T-cell (primary cell): ENCODE measurements around the gene CARS1. TPM values are rescaled to one million over a fixed set of nuclear protein-coding genes. Genes with fewer than 3 reads are reported as not detected.

Source experiments
- ATAC-seq, 4 experiments: fragments of 200-7000 bp in 3 of 4; fragments of 150-1000 bp in 1 of 4; cut with Tn5 transposase; replicated peaks in 1 of 4; 1 replicate in 3 of 4; 2 replicates in 1 of 4; pipeline ENCODE4 v1.10.0; 2021; ENCODE audit warnings: moderate library complexity in 3 of 4, mild to moderate bottlenecking in 2 of 4, moderate number of reproducible peaks in 1 of 4
- CTCF ChIA-PET, 2 donors: fragments of 300-600 bp; sonication (Branson Sonifier 250); formaldehyde crosslinking; loops; one replicate each; lab custom pipeline; 2022; ENCODE audit warnings: antibody characterized with exemption in 2 of 2; lab: Charles Lee
- POLR2A ChIA-PET, 2 donors: fragments of 300-600 bp; sonication (Branson Sonifier 250); formaldehyde crosslinking; loops; one replicate each; lab custom pipeline; 2022; ENCODE audit warnings: antibody characterized with exemption in 2 of 2; lab: Charles Lee
- DNase-seq, 35 experiments: peaks; one replicate each; pipeline versions ENCODE4 v3.0.0 to v3.0.0-alpha.2; 2013 to 2023
- H3K27ac ChIP-seq: one replicate; pipeline ENCODE4 v1.5.1; 2013; ENCODE audit warnings: low read length
- H3K27me3 ChIP-seq, 2 experiments: replicated peaks in 1 of 2; 1 replicate in 1 of 2; 2 replicates in 1 of 2; pipeline versions ENCODE4 v1.6.1 to v1.7.0; 2013; ENCODE audit warnings: low read length in 1 of 2, mixed read lengths in 1 of 2; ENCODE audit not compliant: control insufficient read depth in 2 of 2, insufficient read depth in 2 of 2; ENCODE audit errors: extremely low read depth in 1 of 2
- H3K36me3 ChIP-seq, 2 donors: 1 replicate in 1 of 2; 2 replicates in 1 of 2; pipeline versions ENCODE4 v1.6.1 to v1.7.0; 2013; ENCODE audit warnings: low read length in 1 of 2; ENCODE audit not compliant: control insufficient read depth in 2 of 2, insufficient read depth in 1 of 2; ENCODE audit errors: extremely low read depth in 1 of 2
- H3K4me1 ChIP-seq, 2 experiments: 1 replicate in 1 of 2; 2 replicates in 1 of 2; pipeline versions ENCODE4 v1.6.1 to v1.7.0; 2013; ENCODE audit warnings: low read length in 2 of 2, mixed read lengths in 1 of 2; ENCODE audit not compliant: insufficient read depth in 2 of 2, control insufficient read depth in 1 of 2; ENCODE audit errors: extremely low read depth in 1 of 2
- H3K4me3 ChIP-seq, 2 donors: 1 replicate in 1 of 2; 2 replicates in 1 of 2; pipeline versions ENCODE4 v1.5.1 to v1.7.0; 2013; ENCODE audit warnings: mild to moderate bottlenecking in 2 of 2, low read length in 1 of 2, moderate library complexity in 1 of 2; ENCODE audit not compliant: control insufficient read depth in 1 of 2; ENCODE audit errors: extremely low read depth in 1 of 2
- H3K9me3 ChIP-seq: 2 replicates; pipeline ENCODE4 v1.7.0; 2013
- H3K27ac Mint-ChIP-seq, 2 donors: one replicate each; pipeline ENCODE4 v1.8.0; 2020 to 2021; ENCODE audit warnings: mild to moderate bottlenecking in 2 of 2, mixed read lengths in 2 of 2
- H3K27me3 Mint-ChIP-seq, 2 donors: one replicate each; pipeline ENCODE4 v1.8.0; 2021 to 2022; ENCODE audit warnings: mixed read lengths in 2 of 2
- H3K36me3 Mint-ChIP-seq: one replicate; pipeline ENCODE4 v1.8.0; 2021; ENCODE audit warnings: mixed read lengths
- H3K4me1 Mint-ChIP-seq, 3 donors: one replicate each; pipeline ENCODE4 v1.8.0; 2020 to 2022; ENCODE audit warnings: mixed read lengths in 3 of 3, mild to moderate bottlenecking in 1 of 3
- H3K4me3 Mint-ChIP-seq, 3 donors: one replicate each; pipeline ENCODE4 v1.8.0; 2020 to 2022; ENCODE audit warnings: mild to moderate bottlenecking in 3 of 3, mixed read lengths in 3 of 3, moderate library complexity in 3 of 3
- H3K9me3 Mint-ChIP-seq, 3 donors: one replicate each; pipeline ENCODE4 v1.8.0; 2020 to 2022; ENCODE audit warnings: mixed read lengths in 3 of 3
- WGBS: methylation state at CpG from one replicate; pipeline ENCODE4 v1.1.5; 2013; ENCODE audit warnings: missing lambda C conversion rate; ENCODE audit not compliant: insufficient coverage; 5-methylcytosine and 5-hydroxymethylcytosine counted together
- total RNA-seq, 35 experiments: library from RNA in 6 of 35; stranded (reverse) in 6 of 35; fragments of 120-200 nt in 1 of 35; gene quantifications; one replicate each; pipeline versions ENCODE4 v1.2.1 to v1.2.4 and lab custom pipeline; 2013 to 2026

Gene CARS1
- total RNA-seq, 5 donors from 2014 or later (not counting 1 experiment from before 2014, with no cell fraction given) = 45.3 to 113 (median 109) TPM

DNA sequence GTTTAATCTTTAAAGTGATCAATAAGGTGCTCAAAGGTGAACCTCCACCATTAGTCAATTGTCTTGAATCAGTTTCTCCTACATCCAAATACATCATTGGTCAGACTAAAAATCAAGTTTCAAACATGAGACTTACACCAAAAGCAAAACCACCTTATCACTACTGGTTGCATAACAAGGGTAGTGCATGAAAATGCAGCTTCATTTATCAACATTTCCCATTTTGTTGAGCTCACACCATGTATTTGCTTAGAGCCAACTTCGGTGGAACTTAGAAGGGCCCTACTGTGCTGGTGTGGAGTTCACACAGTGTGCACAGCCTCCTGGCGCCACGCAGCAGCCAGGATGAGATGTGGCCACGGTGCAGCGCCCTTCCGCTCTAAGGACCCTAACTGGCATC is 104.9 kb downstream of the CARS1 start:
- Mint-ChIP-seq H3K4me3 (no peak overlapping the region), H3K27ac (peak overlapping the region in 1 of 2 donors; percentile 8), H3K4me1 (peaks cover 30 to 52% (median 51%) of the 10 kb centered on the region in 3 donors), H3K36me3 (peaks cover 78% of the 10 kb centered on the region), H3K9me3 (no peaks in the 10 kb centered on the region), H3K27me3 (no peaks in the 10 kb centered on the region)
- CTCF ChIA-PET = no interaction called here
- Histone ChIP-seq H3K4me3 (no peak overlapping the region), H3K4me1 (peaks cover 0 to 4% of the 10 kb centered on the region in 2 experiments), H3K27ac (no peak overlapping the region), H3K9me3 (no peaks in the 10 kb centered on the region), H3K27me3 (no peaks in the 10 kb centered on the region), H3K36me3 (peaks cover 30 to 97% of the 10 kb centered on the region in 2 donors)
- ATAC-seq (no peak), DNase-seq (no peak)
- WGBS = 77% methylated on average over 6 of the region's 6 CpGs
- POLR2A ChIA-PET = no interaction called here

DNA sequence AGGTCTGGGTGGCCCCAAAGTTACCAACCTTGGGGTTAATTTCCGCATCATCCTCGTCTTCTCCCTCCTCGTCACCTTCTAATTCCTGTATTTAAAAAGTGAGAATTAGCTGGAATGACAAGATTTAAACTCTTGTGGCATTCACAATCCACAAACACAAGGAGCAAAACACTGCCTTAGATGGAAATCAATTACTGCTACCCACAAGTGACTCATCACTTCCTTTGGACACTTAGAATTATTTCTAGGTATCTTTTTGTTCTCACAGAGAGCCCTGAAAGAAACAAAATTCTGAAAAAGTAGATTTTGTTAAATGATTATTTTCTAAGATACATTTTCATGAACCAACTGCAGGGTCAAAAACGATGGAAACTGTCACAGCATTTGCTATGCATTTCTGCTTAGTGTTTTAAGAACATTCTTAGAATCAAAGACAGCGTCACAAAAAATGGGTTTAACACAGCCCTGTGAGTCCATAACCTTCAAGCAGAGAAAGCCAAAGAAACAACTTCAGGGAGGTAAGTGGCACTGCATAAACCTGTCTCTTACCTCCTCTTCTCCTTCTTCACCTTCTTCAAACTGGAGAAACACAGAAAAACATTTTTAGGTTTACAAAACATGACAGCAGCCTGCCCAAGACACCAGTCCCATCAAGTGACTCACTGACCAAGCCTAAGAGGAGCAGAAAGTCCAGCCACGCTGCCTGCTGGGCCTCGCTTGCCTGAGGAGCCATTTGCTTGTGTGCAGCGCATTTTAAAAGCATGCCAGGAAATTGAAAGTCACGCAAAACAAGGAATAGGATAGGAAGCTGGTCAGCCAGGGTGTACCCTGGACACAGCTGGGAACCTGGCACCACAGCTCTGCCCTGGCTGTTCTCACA is 105.8 kb downstream of the CARS1 start:
- H3K4me1 Mint-ChIP-seq = peaks cover 38 to 60% (median 59%) of the 10 kb centered on the region in 3 donors
- ChIA-PET POLR2A (no interaction called here), CTCF (no interaction called here)
- Histone ChIP-seq H3K36me3 (peaks cover 30 to 96% of the 10 kb centered on the region in 2 donors), H3K27ac (no peak overlapping the region), H3K27me3 (no peaks in the 10 kb centered on the region), H3K9me3 (no peaks in the 10 kb centered on the region), H3K4me3 (no peak overlapping the region), H3K4me1 (peaks cover 2 to 8% of the 10 kb centered on the region in 2 experiments)
- no peak overlapping the region for H3K4me3 Mint-ChIP-seq
- no peaks in the 10 kb centered on the region for H3K9me3 Mint-ChIP-seq
- peaks cover 75% of the 10 kb centered on the region for H3K36me3 Mint-ChIP-seq
- WGBS = 79% methylated on average over 4 of the region's 9 CpGs
- no peaks in the 10 kb centered on the region for H3K27me3 Mint-ChIP-seq
- peak overlapping the region; percentile 45 to 74 for H3K27ac Mint-ChIP-seq
- ATAC-seq (no peak), DNase-seq (no peak)

Other genes with a start within 250 kb of the CARS1 start
- gene CDKN1C, start 171.6 kb downstream of the CARS1 start, total RNA-seq = 1 to 10 TPM; 2.1 to 7.0 (median 5.3) TPM
- gene PHLDA2, start 128.0 kb downstream of the CARS1 start, total RNA-seq = 1 to 10 TPM in 1 of 5 donors, under 1 TPM in 4; 0.65 to 1.3 (median 0.79) TPM
- 100 to 1,000 TPM; 253 to 388 (median 299) TPM for gene NAP1L4, start 65.1 kb downstream of the CARS1 start, total RNA-seq
- 10 to 100 TPM; 11.2 to 41.5 (median 20.9) TPM for gene OSBPL5, start 107.9 kb upstream of the CARS1 start, total RNA-seq
- gene MRGPRG, start 161.4 kb upstream of the CARS1 start, total RNA-seq = not detected
- gene MRGPRE, start 175.0 kb upstream of the CARS1 start, total RNA-seq = not detected